HG03108 (cell line): ENCODE measurements around the gene CD40.

Experiments used
- ATAC-seq: cut with Tn5 transposase; IDR thresholded peaks from one replicate; pipeline ENCODE4 v1.9.1; 2021; ENCODE audit warnings: moderate library complexity; ENCODE audit not compliant: unreplicated experiment

The CD40 gene

DNA sequence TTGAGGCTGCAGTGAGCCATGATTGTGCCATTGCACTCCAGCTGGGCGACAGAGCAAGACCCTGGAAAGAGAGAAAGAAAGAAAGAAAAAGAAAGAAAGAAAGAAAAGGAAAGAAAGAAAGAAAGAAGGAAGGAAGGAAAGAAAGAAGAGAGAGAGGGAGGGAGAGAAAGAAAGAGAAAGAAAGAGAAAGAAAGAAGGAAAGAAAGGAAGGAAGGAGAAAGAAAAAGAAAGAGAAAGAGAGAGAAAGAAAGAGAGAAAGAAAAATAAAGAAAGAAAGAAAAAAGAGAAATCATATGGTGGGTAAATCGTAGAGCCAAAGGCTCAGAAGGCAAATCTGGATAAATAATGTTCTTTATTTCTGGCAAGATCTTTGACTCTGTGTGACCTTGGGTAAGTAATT is 53.4 kb downstream of the CD40 start:
- ATAC-seq, result no peak

GRCh38 chr20:46171909-46172308 is 53.8 kb downstream of the CD40 start:
- ATAC-seq, result no peak

- ATAC-seq, result no peak
Measured at GRCh38 chr20:46172455-46172854, 54.3 kb downstream of the CD40 start.

- no peak for ATAC-seq
Measured at GRCh38 chr20:46172961-46173536, 54.9 kb downstream of the CD40 start.

DNA sequence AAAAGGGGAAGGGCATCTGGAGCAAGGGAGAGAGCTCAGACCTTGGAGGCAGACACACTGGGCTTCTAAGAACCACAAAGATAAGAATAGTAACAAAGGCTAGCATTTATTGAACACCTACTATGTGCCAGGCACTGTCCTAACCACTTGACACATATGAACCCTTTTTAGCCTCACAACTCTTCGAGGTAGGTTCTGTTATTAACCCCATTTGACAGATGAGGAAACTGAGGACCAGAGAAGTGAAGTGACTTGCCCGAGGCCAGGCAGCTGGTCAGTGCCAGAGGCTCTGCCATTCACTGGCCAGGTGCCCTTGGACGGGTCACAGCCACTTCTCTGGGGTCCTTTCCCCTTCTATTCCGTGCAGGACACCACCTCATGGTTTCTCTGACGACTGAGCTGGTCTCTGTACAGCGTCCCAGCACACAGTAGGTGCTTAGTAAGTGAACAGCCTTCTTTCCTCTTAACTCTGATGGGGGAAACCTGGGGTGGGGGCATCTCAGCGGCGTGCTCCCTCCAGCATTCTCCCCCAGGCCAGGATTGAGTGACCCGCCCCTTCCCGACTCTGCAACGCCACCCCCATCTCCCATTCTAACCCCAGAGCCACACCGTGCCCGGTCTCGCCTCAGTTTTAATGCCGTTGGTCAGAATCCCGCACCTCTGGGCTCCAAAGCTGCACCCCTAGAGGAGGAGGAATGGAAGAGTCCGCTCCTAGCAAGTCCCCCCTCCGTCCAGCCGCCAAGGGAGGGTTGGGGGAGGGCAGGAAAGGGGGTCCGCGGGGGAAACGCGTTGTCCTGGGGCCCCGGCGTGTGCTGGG is 55.7 kb downstream of the CD40 start:
- no peak for ATAC-seq

- ATAC-seq, result no peak
Measured at GRCh38 chr20:46174469-46175126, 56.5 kb downstream of the CD40 start.

GRCh38 chr20:46175127-46175494 is 57.0 kb downstream of the CD40 start:
- no peak for ATAC-seq

- ATAC-seq, result no peak
Measured at GRCh38 chr20:46176739-46177378, 58.7 kb downstream of the CD40 start.

- ATAC-seq, result no peak
Measured at GRCh38 chr20:46177768-46178167, 59.7 kb downstream of the CD40 start.

DNA sequence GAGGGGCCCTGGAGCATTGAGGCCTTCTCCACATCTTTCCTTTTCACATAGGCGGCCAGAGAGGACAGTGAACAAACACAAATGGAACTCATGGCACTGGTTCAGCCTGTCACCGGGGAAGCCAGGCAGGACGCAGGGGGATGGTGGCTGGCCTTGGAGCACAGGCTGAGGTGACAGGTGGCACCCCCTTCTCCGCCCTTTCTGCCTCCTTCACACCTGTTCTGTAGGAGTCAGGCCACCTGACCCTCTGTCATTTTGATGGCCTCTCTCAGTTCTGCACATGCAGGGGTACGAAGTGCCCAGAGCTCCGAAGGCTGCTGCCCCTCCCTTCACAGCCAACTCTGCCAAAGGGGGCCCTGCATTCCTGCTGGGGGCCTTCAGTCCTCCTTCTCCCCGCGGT is 60.8 kb downstream of the CD40 start:
- ATAC-seq, result no peak
